Ishikawa (cell line): Measurements from ENCODE around the gene SLC6A11.

Experiments
- CEBPB ChIP-seq: IDR thresholded peaks from 2 replicates; pipeline ENCODE4 v1.6.1; 2012
- CREB1 ChIP-seq: IDR thresholded peaks from 2 replicates; pipeline ENCODE4 v1.6.1; 2012; ENCODE audit warnings: low read depth
- EGR1 ChIP-seq: IDR thresholded peaks from 2 replicates; pipeline ENCODE4 v1.6.1; 2012
- EP300 ChIP-seq: IDR thresholded peaks from 2 replicates; pipeline ENCODE4 v1.6.1; 2012; ENCODE audit warnings: borderline replicate concordance
- FOXM1 ChIP-seq: IDR thresholded peaks from 2 replicates; pipeline ENCODE4 v1.6.1; 2012; ENCODE audit warnings: low read depth, borderline replicate concordance
- NFIC ChIP-seq: IDR thresholded peaks from 2 replicates; pipeline ENCODE4 v1.6.1; 2012
- RAD21 ChIP-seq: IDR thresholded peaks from 2 replicates; pipeline ENCODE4 v1.6.1; 2012; ENCODE audit warnings: low read depth
- TAF1 ChIP-seq: IDR thresholded peaks from 2 replicates; pipeline ENCODE4 v1.6.1; 2012; ENCODE audit warnings: low read depth, mild to moderate bottlenecking
- TCF12 ChIP-seq: IDR thresholded peaks from 2 replicates; pipeline ENCODE4 v1.6.1; 2012; ENCODE audit warnings: low read depth
- TEAD4 ChIP-seq: IDR thresholded peaks from 2 replicates; pipeline ENCODE4 v1.6.1; 2012
- YY1 ChIP-seq: IDR thresholded peaks from 2 replicates; pipeline ENCODE4 v1.6.1; 2012; ENCODE audit warnings: low read depth
- ZBTB7A ChIP-seq: IDR thresholded peaks from 2 replicates; pipeline ENCODE4 v1.6.1; 2012; ENCODE audit warnings: low read depth
- TF ChIP-seq, protein P1 (sequence below): IDR thresholded peaks from 2 replicates; pipeline ENCODE4 v1.6.1; 2012
- TF ChIP-seq, protein P2 (sequence below): IDR thresholded peaks from 2 replicates; pipeline ENCODE4 v1.6.1; 2012
- TF ChIP-seq, protein P3 (sequence below): IDR thresholded peaks from 2 replicates; pipeline ENCODE4 v1.6.1; 2012; ENCODE audit warnings: low read depth, mild to moderate bottlenecking

Gene SLC6A11

DNA sequence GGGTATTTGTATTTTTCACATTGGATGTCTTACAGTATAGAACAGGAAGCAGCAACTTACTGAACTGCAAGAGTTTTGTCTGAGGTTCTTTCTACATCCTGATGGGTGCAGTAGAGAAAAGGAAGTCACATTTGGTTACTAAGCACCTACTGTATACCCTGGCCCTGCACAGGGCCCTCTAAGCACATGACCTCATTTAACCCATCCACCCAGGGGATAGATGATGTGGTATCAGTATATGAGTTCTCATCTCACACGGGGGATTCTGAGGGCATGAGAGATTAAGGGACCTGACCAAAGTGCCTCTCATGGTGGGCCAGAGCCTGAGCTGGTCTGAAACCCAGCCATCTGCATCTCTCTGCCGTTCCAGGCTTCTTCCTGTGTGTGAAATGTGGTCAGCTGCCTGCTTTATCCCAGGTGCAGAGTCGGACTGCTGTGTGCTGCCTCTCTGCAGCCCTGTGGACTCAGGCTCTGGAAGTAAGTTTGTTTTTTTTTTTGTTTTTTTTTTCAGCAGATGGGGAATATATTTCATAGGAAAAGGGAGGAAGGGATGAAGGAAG lies 17.9 kb downstream of the SLC6A11 start:
- TF ChIP-seq FOXM1 (no peak), ZBTB7A (no peak)

DNA sequence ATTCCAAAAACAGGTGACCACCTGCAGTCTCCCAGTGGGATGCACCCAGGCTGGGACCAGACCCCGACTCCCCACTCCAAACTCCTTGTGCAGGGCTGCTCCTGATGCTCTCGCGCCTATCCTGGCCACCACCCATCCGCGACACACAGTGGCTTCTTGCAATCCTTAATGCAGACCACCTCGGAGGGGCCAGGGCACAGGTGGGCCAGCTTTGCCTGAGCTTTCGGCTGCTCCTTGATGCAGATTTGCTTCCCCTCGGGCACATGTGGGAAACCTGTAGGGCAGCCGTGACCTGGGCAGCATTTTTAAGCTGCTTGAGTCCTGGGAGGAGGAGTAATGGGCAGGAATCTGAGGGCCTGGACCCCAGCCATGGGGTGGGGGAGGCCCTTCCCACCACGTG lies 18.9 kb downstream of the SLC6A11 start:
- no peak for TF ChIP-seq TAF1
- TF ChIP-seq TCF12 = no peak
- TF ChIP-seq FOXM1 = no peak
- TF ChIP-seq RAD21 = no peak
- TF ChIP-seq, protein P1, sequence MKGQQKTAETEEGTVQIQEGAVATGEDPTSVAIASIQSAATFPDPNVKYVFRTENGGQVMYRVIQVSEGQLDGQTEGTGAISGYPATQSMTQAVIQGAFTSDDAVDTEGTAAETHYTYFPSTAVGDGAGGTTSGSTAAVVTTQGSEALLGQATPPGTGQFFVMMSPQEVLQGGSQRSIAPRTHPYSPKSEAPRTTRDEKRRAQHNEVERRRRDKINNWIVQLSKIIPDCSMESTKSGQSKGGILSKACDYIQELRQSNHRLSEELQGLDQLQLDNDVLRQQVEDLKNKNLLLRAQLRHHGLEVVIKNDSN = no peak
- no peak for TF ChIP-seq CREB1
- TF ChIP-seq CEBPB = no peak
- TF ChIP-seq ZBTB7A = no peak

DNA sequence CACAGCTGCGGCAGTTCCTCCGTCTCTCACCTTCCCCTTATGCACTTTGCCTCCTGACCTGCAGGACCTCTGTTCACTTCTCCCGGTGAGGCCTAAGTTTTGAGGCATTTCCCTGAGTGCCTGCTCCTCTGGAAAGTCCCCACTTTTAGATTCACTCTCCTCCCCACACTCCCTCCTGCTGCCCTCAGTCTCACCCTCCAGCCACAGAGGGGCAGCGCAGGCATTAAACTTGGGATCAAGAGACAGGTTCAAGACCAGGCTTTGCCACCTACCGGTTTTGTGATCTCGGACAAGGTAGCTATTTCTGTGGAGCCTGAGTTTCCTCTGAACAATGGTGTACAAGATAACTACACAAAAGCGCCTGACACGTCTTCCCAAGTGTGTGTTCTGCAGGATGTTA lies 19.4 kb downstream of the SLC6A11 start:
- TF ChIP-seq, protein P2, sequence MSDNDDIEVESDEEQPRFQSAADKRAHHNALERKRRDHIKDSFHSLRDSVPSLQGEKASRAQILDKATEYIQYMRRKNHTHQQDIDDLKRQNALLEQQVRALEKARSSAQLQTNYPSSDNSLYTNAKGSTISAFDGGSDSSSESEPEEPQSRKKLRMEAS = no peak
- TF ChIP-seq, protein P1 = no peak

DNA sequence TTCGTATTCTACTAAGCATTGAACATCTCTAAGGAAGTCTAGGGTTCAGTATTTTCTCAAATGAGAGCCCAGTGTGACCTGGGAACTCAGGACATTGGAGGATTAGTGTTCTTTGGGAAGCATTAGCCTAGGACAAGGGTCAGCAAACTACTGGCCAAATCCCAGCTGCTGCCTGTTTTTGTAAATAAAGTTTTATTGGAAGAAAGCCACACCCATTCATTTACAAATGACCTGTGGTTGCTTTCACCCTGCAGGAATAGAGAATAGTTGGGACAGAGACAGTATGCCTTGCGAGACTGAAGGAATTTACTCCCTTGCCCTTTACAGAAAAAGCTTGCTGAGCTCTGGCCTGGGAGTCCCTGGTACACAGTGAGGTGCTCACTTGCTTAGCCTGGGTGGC lies 20.6 kb downstream of the SLC6A11 start:
- TF ChIP-seq YY1 (no peak), RAD21 (no peak), ZBTB7A (no peak), NFIC (no peak), TEAD4 (no peak), TCF12 (no peak)
- TF ChIP-seq, protein P2 = no peak
- TF ChIP-seq, protein P3, sequence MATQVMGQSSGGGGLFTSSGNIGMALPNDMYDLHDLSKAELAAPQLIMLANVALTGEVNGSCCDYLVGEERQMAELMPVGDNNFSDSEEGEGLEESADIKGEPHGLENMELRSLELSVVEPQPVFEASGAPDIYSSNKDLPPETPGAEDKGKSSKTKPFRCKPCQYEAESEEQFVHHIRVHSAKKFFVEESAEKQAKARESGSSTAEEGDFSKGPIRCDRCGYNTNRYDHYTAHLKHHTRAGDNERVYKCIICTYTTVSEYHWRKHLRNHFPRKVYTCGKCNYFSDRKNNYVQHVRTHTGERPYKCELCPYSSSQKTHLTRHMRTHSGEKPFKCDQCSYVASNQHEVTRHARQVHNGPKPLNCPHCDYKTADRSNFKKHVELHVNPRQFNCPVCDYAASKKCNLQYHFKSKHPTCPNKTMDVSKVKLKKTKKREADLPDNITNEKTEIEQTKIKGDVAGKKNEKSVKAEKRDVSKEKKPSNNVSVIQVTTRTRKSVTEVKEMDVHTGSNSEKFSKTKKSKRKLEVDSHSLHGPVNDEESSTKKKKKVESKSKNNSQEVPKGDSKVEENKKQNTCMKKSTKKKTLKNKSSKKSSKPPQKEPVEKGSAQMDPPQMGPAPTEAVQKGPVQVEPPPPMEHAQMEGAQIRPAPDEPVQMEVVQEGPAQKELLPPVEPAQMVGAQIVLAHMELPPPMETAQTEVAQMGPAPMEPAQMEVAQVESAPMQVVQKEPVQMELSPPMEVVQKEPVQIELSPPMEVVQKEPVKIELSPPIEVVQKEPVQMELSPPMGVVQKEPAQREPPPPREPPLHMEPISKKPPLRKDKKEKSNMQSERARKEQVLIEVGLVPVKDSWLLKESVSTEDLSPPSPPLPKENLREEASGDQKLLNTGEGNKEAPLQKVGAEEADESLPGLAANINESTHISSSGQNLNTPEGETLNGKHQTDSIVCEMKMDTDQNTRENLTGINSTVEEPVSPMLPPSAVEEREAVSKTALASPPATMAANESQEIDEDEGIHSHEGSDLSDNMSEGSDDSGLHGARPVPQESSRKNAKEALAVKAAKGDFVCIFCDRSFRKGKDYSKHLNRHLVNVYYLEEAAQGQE = no peak

DNA sequence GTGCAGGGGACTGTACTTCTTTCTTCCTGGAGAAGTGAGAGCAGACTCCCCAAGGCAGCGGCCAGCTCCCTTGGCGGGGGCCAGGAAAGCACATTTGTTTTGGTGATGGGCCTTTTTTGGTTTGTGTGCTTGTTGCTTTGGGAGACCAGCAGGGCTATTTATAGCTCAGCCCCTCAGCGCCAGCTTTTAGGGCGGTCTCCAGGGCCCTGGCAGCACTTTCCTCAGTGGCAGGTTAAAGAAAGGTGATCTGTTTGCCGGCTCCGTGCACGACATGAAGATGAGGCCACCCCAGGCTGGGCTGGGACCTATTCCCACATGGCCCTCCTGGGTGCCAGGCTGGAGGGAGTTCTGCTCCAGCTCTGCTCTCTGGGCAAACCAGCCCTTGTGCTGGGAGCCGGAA lies 21.8 kb downstream of the SLC6A11 start:
- no peak for TF ChIP-seq YY1
- TF ChIP-seq, protein P3 = no peak
- no peak for TF ChIP-seq RAD21
- TF ChIP-seq TCF12 = no peak
- TF ChIP-seq, protein P2 = no peak
- no peak for TF ChIP-seq TEAD4
- TF ChIP-seq EGR1 = no peak
- no peak for TF ChIP-seq FOXM1
- no peak for TF ChIP-seq ZBTB7A
- no peak for TF ChIP-seq CEBPB
- TF ChIP-seq CREB1 = no peak
- TF ChIP-seq TAF1 = no peak

DNA sequence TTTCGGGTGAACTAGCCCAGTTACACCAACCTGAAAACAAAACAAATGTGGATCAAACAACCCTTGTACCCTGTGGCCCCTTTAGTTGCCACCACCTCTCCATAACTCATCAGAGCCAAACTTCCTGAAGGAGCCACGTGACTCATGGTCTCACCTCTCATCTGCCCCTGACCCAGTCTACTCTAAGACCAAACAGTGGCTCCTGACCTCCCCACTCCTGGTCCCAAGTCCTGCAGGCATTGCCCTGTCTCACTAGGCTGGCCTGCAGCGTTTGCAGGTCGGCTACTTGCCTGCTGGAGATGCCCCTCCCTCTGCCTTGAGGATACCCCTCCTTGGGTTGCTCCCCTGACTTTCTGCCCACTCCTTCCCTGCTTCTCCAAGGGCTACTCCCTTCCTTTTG lies 23.1 kb downstream of the SLC6A11 start:
- TF ChIP-seq NFIC (no peak), TAF1 (no peak), EP300 (no peak), CREB1 (no peak), FOXM1 (no peak), TEAD4 (no peak)
- TF ChIP-seq, protein P2 = no peak
- TF ChIP-seq, protein P3 = no peak
- TF ChIP-seq, protein P1 = no peak
